K562 (cell line): ENCODE measurements around the gene DOK3. TPM values are rescaled to one million over a fixed set of nuclear protein-coding genes. Genes with fewer than 3 reads are reported as not detected.

Source experiments
- CREM ChIP-seq: IDR thresholded peaks from 2 replicates; pipeline ENCODE4 v1.6.1; 2014; ENCODE audit warnings: antibody characterized with exemption, low read depth
- EP300 ChIP-seq: IDR thresholded peaks from 2 replicates; pipeline ENCODE4 v1.6.1; 2012; ENCODE audit warnings: low read length, improper control_type of control experiment
- HDAC6 ChIP-seq: IDR thresholded peaks from 2 replicates; pipeline ENCODE4 v1.6.1; 2012; ENCODE audit warnings: low read depth, mild to moderate bottlenecking, control low read depth, inconsistent platforms, low read length, moderate library complexity
- KDM1A ChIP-seq, 2 experiments: fragments of 450-650 bp; IDR thresholded peaks; 2 replicates each; pipeline ENCODE4 v1.6.1; 2016; ENCODE audit warnings: mild to moderate bottlenecking in 2 of 2
- MTA2 ChIP-seq: fragments of 450-650 bp; IDR thresholded peaks from 2 replicates; pipeline ENCODE4 v1.6.1; 2016; ENCODE audit warnings: low read depth
- MYC ChIP-seq, 2 experiments: fragments of 250-450 bp in 1 of 2; sonication (Bioruptor Pico) in 1 of 2; IDR thresholded peaks; 2 replicates each; pipeline versions ENCODE4 v1.5.1 to v1.6.1; 2012 to 2021; ENCODE audit warnings: low read depth in 2 of 2, borderline replicate concordance in 1 of 2, improper control_type of control experiment in 1 of 2, low read length in 1 of 2, mild to moderate bottlenecking in 1 of 2, moderate library complexity in 1 of 2
- NEUROD1 ChIP-seq: fragments of 150-350 bp; IDR thresholded peaks from 2 replicates; pipeline ENCODE4 v1.6.1; 2014; ENCODE audit warnings: borderline replicate concordance, low read length, low read depth; ENCODE audit not compliant: partially characterized antibody
- POLR2G ChIP-seq: fragments of 200-400 bp; formaldehyde crosslinking; IDR thresholded peaks from 2 replicates; pipeline ENCODE4 v1.6.1; 2017; ENCODE audit warnings: low read depth, mild to moderate bottlenecking, antibody characterized with exemption, low read length, moderate library complexity
- PRMT5 ChIP-seq: sonication (generic); formaldehyde crosslinking; IDR thresholded peaks from 2 replicates; pipeline ENCODE4 v1.5.0; 2020; ENCODE audit warnings: missing genetic modification reagents
- PYGO2 ChIP-seq: fragments of 450-650 bp; IDR thresholded peaks from 2 replicates; pipeline ENCODE4 v1.6.1; 2016; ENCODE audit warnings: mild to moderate bottlenecking, missing genetic modification characterization, moderate library complexity, missing compliant biosample characterization
- RBM34 ChIP-seq: fragments of 200-400 bp; formaldehyde crosslinking; IDR thresholded peaks from 2 replicates; pipeline ENCODE4 v1.6.1; 2018; ENCODE audit warnings: low read length, borderline replicate concordance; ENCODE audit not compliant: insufficient read depth
- SMAD1 ChIP-seq: fragments of 150-350 bp; IDR thresholded peaks from 2 replicates; pipeline ENCODE4 v1.6.1; 2014; ENCODE audit warnings: low read length, low read depth; ENCODE audit not compliant: partially characterized antibody
- SREBF2 ChIP-seq: sonication (generic); formaldehyde crosslinking; IDR thresholded peaks from 2 replicates; pipeline ENCODE4 v1.4.0; 2020; ENCODE audit warnings: mild to moderate bottlenecking, missing genetic modification reagents
- U2AF2 ChIP-seq: fragments of 200-400 bp; formaldehyde crosslinking; optimal IDR thresholded peaks from 2 replicates; pipeline ENCODE3; 2017; ENCODE audit warnings: low read depth, mild to moderate bottlenecking, low read length
- ZKSCAN1 ChIP-seq: fragments of 150-350 bp; IDR thresholded peaks from 2 replicates; pipeline ENCODE4 v1.6.1; 2016; ENCODE audit warnings: low read depth, low read length
- ZNF133 ChIP-seq: fragments of 250-450 bp; sonication (Bioruptor Pico); IDR thresholded peaks from 2 replicates; pipeline ENCODE4 v1.4.0; 2020; ENCODE audit warnings: mild to moderate bottlenecking
- ZNF436 ChIP-seq: fragments of 250-450, 450-650 bp; sonication (Bioruptor Pico); formaldehyde crosslinking; IDR thresholded peaks from 2 replicates; pipeline ENCODE4 v1.7.0; 2020; ENCODE audit warnings: mild to moderate bottlenecking
- polyA plus RNA-seq, 8 experiments: library from polyadenylated mRNA; depleted of rRNA in 4 of 8; stranded (reverse) in 5 of 8; unstranded in 3 of 8; fragments of >200 nt; fragmentation: Nextera tagmentation in 2 of 8; fragmentation: Illumina TruSeq in 1 of 8; extraction: Ambion mirVana in 2 of 8; extraction: Trizol in 1 of 8; gene quantifications; 2 replicates each; pipeline versions ENCODE4 v1.2.1 to v1.2.3, GENCODE V29; 2011 to 2014; ENCODE audit warnings: inconsistent platforms in 1 of 8, missing spikeins in 1 of 8
- total RNA-seq, 7 experiments: library from RNA; depleted of rRNA in 6 of 7; stranded (reverse); fragments of >200 nt in 6 of 7; fragmentation: Illumina TruSeq in 2 of 7; extraction: Trizol in 2 of 7; gene quantifications; 2 replicates each; pipeline versions ENCODE4 v1.2.1 to v1.2.3, GENCODE V29; 2011 to 2021; ENCODE audit warnings: low replicate concordance in 1 of 7
- TF ChIP-seq, protein P1 (sequence below): fragments of 450-650 bp; formaldehyde crosslinking; IDR thresholded peaks from 2 replicates; pipeline ENCODE4 v1.4.0; 2020; ENCODE audit warnings: mild to moderate bottlenecking, moderate library complexity
- TF ChIP-seq, protein P2 (sequence below): fragments of 200-800 bp; sonication (Bioruptor generic); IDR thresholded peaks from 2 replicates; pipeline ENCODE4 v1.6.1; 2016; ENCODE audit warnings: missing genetic modification characterization, missing compliant biosample characterization

DOK3 gene
- total and polyA plus RNA-seq, 9 of the 15 experiments (the other 6 are each of a cell fraction or from before 2014, with no cell fraction given), result 1.3 to 23.0 (median 8.0) TPM

DNA sequence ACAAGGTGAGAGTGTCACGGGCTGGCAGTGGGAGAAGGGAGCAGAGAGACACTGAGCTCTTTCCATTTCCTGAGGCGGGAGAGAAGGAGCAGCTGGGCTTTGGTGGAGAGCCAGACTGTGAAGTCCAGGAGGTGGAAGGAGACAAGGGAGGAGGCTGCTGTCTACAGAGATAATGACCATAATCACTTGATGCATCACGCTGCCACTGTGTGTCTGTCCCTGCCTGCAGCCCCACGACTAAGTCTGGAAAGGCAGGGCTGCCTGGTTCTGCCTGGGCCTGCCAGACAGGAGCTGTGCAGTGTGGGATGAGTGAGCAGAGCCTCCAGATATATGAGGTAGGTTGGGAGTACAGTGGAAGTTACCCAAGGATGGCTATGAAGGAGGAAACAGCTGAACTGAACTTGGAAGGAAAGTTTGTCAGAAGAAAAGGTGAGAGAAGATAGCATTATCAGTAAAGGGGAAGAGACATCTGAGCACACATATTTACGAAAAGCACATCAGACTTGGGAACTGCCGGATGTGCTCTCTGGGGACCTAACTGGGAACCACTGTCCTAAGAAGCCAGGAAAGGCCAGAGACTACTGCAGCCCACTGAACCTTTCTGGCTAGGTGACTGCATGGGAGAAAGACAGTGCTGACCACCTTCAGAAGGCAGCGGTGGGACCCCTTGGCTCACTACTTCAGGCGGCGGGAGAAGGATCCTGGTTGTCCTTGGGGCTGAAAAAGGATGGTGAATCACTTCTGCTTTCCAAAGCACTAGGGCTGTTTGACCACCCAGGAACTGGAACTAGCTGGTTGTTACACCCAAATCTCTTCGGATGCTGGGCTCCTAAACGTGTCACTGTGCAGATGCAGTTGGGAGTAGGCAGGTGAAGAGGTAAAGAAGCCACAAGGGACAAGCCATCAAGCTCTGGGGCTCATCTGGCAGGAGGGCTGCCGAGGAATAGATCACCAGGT is 19.9 kb upstream of the DOK3 start (continued):
- peak; percentile 29; the same call in 1 of the 2 replicates for TF ChIP-seq ZKSCAN1
- TF ChIP-seq CREM, result peak; percentile 64
- no peak for TF ChIP-seq ZNF133
- no peak for TF ChIP-seq U2AF2
- no peak for TF ChIP-seq HDAC6
- TF ChIP-seq, protein P1, sequence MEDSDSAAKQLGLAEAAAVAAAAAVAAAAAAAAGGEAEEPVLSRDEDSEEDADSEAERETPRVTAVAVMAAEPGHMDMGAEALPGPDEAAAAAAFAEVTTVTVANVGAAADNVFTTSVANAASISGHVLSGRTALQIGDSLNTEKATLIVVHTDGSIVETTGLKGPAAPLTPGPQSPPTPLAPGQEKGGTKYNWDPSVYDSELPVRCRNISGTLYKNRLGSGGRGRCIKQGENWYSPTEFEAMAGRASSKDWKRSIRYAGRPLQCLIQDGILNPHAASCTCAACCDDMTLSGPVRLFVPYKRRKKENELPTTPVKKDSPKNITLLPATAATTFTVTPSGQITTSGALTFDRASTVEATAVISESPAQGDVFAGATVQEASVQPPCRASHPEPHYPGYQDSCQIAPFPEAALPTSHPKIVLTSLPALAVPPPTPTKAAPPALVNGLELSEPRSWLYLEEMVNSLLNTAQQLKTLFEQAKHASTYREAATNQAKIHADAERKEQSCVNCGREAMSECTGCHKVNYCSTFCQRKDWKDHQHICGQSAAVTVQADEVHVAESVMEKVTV (CRISPR knock-in tag), result no peak
- no peak for TF ChIP-seq RBM34
- TF ChIP-seq, protein P2, sequence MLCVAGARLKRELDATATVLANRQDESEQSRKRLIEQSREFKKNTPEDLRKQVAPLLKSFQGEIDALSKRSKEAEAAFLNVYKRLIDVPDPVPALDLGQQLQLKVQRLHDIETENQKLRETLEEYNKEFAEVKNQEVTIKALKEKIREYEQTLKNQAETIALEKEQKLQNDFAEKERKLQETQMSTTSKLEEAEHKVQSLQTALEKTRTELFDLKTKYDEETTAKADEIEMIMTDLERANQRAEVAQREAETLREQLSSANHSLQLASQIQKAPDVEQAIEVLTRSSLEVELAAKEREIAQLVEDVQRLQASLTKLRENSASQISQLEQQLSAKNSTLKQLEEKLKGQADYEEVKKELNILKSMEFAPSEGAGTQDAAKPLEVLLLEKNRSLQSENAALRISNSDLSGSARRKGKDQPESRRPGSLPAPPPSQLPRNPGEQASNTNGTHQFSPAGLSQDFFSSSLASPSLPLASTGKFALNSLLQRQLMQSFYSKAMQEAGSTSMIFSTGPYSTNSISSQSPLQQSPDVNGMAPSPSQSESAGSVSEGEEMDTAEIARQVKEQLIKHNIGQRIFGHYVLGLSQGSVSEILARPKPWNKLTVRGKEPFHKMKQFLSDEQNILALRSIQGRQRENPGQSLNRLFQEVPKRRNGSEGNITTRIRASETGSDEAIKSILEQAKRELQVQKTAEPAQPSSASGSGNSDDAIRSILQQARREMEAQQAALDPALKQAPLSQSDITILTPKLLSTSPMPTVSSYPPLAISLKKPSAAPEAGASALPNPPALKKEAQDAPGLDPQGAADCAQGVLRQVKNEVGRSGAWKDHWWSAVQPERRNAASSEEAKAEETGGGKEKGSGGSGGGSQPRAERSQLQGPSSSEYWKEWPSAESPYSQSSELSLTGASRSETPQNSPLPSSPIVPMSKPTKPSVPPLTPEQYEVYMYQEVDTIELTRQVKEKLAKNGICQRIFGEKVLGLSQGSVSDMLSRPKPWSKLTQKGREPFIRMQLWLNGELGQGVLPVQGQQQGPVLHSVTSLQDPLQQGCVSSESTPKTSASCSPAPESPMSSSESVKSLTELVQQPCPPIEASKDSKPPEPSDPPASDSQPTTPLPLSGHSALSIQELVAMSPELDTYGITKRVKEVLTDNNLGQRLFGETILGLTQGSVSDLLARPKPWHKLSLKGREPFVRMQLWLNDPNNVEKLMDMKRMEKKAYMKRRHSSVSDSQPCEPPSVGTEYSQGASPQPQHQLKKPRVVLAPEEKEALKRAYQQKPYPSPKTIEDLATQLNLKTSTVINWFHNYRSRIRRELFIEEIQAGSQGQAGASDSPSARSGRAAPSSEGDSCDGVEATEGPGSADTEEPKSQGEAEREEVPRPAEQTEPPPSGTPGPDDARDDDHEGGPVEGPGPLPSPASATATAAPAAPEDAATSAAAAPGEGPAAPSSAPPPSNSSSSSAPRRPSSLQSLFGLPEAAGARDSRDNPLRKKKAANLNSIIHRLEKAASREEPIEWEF, result 0 out of 2 replicates have a peak, but pooled peaks have one; percentile 38
- no peak for TF ChIP-seq ZNF436 (CRISPR knock-in tag)
- TF ChIP-seq MTA2, result peak; percentile 81
- TF ChIP-seq MYC (IDR thresholded peaks at IDR 0.05; ENCODE audit: low read depth, low read length), result peak; percentile 29; the same call in 1 of the 2 replicates
- TF ChIP-seq MYC (CRISPR knock-in tag; IDR thresholded peaks at IDR 0.05; ENCODE audit: borderline replicate concordance, low read depth), result no peak
- peak; percentile 58 for TF ChIP-seq SMAD1
- TF ChIP-seq PYGO2 (tag), result no peak
- TF ChIP-seq KDM1A (IDR thresholded peaks at IDR 0.05), result no peak
- TF ChIP-seq NEUROD1, result peak; percentile 35
- no peak for TF ChIP-seq SREBF2
- TF ChIP-seq EP300, result peak; percentile 66; the same call in 1 of the 2 replicates
- no peak for TF ChIP-seq POLR2G
- no peak for TF ChIP-seq PRMT5 (CRISPR knock-in tag)
